Muscle of leg (tissue), 11 donors: ENCODE data around the gene ODC1. TPM values are rescaled to one million over a fixed set of nuclear protein-coding genes. Genes with fewer than 3 reads are reported as not detected.
"Not testable (repeated sequence)": the region's sequence is repeated elsewhere in the genome, so short reads cannot be mapped to it uniquely, and the experiment has no call there.

Experiments used
- DNase-seq: peaks from one replicate; pipeline ENCODE4 v3.0.0; 2013
- H3K27ac ChIP-seq: one replicate; pipeline ENCODE4 v1.5.1; 2013; ENCODE audit warnings: mild to moderate bottlenecking, low read length, control low read depth
- H3K27me3 ChIP-seq: one replicate; pipeline ENCODE4 v1.6.1; 2013; ENCODE audit warnings: low read length; ENCODE audit not compliant: control insufficient read depth, insufficient read depth
- H3K36me3 ChIP-seq: one replicate; pipeline ENCODE4 v1.6.1; 2013; ENCODE audit warnings: low read length; ENCODE audit not compliant: control insufficient read depth, insufficient read depth
- H3K4me1 ChIP-seq: one replicate; pipeline ENCODE4 v1.6.1; 2013; ENCODE audit warnings: low read length; ENCODE audit not compliant: control insufficient read depth, insufficient read depth
- H3K4me3 ChIP-seq: one replicate; pipeline ENCODE4 v1.5.1; 2013; ENCODE audit warnings: low read length, control low read depth
- H3K9me3 ChIP-seq: replicated peaks from 2 replicates; pipeline ENCODE4 v1.6.1; 2013; ENCODE audit warnings: low read depth, low read length; ENCODE audit not compliant: control insufficient read depth
- WGBS: methylation state at CpG from one replicate; pipeline ENCODE4 v1.1.5; 2013; ENCODE audit warnings: missing lambda C conversion rate; ENCODE audit not compliant: insufficient coverage; 5-methylcytosine and 5-hydroxymethylcytosine counted together
- polyA plus RNA-seq, 8 donors: library from polyadenylated mRNA; unstranded; fragments of 120-200 nt; gene quantifications; one replicate each; pipeline versions ENCODE4 v1.2.1 to v1.2.3, GENCODE V29; 2013; ENCODE audit warnings: inconsistent platforms in 1 of 8, low replicate concordance in 1 of 8; ENCODE audit not compliant: insufficient read length in 8 of 8, insufficient read depth in 1 of 8
- total RNA-seq: library from RNA; stranded (reverse); fragments of 120-200 nt; gene quantifications from one replicate; pipeline ENCODE4 v1.2.4, GENCODE V29; 2013

ODC1 gene
- total and polyA plus RNA-seq, 9 donors: 99.5 to 135 (median 116) TPM

DNA sequence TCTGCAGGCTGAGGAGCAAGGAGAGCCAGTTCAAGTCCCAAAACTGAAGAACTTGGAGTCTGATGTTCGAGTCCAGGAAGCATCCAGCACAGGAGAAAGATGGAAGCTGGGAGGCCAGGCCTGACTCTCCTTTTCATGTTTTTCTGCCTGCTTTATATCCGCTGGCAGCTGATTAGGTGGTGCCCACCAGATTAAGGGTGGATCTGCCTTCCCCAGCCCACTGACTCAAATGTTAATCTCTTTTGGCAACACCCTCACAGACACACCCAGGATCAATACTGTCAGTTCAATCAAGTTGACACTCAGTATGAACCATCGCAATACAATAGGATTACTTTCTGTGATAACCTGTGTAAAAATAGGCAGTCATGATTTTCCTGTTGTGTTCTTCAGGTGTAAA lies 9.1 kb upstream of the ODC1 start:
- DNase-seq, H3K27me3 ChIP-seq: not testable (repeated sequence)
- WGBS: 88% methylated on average over 2 of the region's 3 CpGs

DNA sequence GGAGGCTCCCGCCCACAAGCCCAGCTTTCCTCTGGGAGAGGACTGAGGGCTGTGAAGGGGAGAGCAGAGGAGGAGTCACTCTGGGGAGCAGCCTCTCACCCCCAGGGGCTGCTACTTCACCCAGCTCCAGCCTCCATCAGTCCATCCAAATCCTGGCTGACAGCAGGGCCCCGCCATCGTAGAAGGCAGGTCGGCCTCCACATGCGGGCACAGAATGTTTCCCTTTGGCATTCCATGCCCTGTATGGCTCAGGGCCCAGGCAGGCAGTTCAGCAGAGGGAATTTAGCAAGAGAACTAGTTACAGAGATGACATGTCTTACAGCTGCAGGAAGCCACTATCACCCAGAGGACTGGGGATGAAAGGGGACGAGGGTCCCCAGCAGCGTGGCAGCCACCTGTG lies 6.4 kb upstream of the ODC1 start:
- no peak overlapping the region for H3K27ac ChIP-seq

More for the DNA sequence above, 9.1 kb upstream of the ODC1 start:
- not testable (repeated sequence) for H3K9me3 ChIP-seq, H3K36me3 ChIP-seq, H3K27ac ChIP-seq, H3K4me3 ChIP-seq
- H3K4me1 ChIP-seq: peaks cover 22% of the 10 kb centered on the region

DNA sequence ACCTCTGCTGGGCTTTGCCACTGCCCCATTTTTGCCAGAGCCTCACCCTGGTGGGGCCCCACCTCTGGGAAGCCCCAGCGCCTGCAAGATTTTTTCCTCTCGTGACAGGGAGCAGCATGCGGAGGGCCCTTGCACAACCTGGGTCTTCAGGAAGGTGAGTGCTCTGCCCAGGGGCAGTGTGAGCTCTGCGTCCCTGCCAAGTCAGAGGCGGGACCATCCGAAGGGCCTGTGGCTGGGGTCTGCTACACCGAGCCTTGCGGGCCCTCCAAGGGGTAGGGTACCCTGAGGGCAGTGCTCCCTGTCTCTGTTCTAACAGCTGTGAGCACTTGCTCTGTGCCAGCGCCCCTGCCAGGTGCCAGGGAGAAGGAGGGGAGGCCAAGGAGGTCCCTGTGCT lies 5.8 kb upstream of the ODC1 start:
- Histone ChIP-seq H3K36me3 (no peaks in the 10 kb centered on the region), H3K9me3 (no peaks in the 10 kb centered on the region), H3K27ac (no peak overlapping the region), H3K4me1 (peaks cover 27% of the 10 kb centered on the region), H3K27me3 (no peaks in the 10 kb centered on the region), H3K4me3 (no peak overlapping the region)
- 75% methylated on average over 9 of the region's 9 CpGs for WGBS
- no peak for DNase-seq

More for the DNA sequence above, 6.4 kb upstream of the ODC1 start:
- Histone ChIP-seq H3K27me3 (no peaks in the 10 kb centered on the region), H3K9me3 (no peaks in the 10 kb centered on the region), H3K4me3 (no peak overlapping the region), H3K36me3 (no peaks in the 10 kb centered on the region), H3K4me1 (peaks cover 22% of the 10 kb centered on the region)
- no peak for DNase-seq
- WGBS: 85% methylated on average over 7 of the region's 7 CpGs

DNA sequence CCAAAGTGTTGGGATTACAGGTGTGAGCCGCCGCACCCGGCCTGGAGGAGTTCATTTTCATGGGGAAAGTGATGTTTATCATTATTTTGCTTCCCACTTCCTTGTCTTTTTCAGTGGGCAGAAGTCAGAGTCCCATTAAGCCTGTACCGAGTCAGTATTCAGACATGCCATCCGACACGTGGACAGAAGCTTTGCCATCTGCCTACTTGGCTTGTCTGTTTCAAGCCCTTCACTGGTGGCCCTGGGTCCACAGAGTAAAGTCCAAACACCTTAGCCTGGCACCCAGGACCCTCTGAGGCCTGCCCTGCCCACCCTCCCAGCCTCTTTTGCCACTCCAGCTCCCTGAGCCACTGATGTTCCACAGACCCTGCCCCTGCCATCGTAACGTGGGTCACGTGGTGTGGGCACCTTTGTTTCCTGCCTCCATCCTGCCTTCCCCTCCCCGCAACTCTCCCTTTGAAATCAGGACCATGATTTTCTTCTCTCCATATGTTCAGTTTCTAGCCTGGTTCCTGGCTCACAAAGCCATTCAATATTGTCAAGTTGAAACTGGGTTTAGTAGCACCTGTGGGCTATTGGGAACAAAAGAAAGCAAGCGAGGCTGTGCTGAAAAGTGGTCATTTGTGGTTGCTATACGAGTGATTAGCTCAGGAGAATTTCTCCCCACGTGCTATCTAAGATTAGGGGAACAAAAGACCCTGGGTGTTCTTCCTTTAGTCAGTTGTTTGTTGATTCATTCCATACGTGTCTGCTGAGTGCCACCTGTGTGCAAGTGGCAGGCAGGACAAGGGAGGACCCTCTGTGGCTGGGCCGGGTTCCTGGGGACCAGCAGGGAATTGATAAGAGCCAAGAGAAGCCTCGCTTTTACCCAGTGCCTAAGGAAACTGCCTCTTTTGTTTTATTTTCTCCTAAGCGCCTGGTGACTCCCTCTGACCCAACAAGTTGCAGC lies 5.1 kb upstream of the ODC1 start:
- 71% methylated on average over 11 of the region's 17 CpGs for WGBS
- H3K27ac ChIP-seq: no peak overlapping the region
- no peak overlapping the region for H3K4me3 ChIP-seq
- no peaks in the 10 kb centered on the region for H3K36me3 ChIP-seq
- H3K4me1 ChIP-seq: peaks cover 30% of the 10 kb centered on the region
- no peak for DNase-seq
- H3K9me3 ChIP-seq: no peaks in the 10 kb centered on the region
- H3K27me3 ChIP-seq: no peaks in the 10 kb centered on the region

DNA sequence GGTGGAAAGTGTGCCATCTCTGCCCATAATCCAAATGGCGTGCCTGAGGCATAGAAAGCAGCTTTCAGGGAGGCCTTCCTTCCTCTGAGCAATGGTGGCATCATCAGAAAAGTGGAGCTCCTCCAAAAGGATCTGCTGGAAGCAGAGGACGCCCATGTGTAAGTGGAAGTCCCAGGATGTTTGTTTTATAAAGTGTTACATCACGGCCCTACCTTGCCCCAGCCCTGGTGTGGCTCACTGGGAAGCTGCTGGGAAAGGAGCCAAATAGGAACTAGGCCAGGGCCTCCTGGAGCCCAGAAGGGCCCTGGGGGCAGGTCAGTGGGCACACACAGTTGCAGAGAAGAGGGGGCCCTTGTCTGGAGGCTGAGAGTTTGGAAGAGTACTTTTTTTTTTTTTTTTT lies 4.2 kb upstream of the ODC1 start:
- Histone ChIP-seq H3K4me1 (peaks cover 25% of the 10 kb centered on the region), H3K27me3 (no peaks in the 10 kb centered on the region), H3K27ac (no peak overlapping the region)

DNA sequence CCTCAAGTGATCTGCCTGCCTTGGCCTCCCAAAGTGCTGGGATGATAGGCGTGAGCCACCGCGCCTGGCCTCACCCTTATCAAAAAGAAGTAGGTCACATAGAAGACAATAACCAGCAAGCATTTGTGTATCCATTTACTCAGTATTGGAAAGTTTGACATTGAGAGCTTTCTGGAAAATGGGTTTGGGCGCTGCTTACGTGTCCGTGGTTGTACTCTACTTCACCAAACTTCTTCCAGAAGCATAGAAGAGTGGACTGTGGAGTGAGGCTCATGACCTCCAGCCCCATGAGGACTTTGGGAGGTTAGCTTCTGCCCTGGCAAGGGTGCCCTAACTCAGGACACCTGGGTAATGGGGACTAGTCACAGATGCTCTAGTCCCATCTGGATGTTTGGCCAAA lies 3.7 kb upstream of the ODC1 start:
- no peak overlapping the region for H3K4me3 ChIP-seq
- no peaks in the 10 kb centered on the region for H3K9me3 ChIP-seq
- no peak for DNase-seq
- no CpG with 5 or more reads among the region's 6 CpGs for WGBS
- peaks cover 25% of the 10 kb centered on the region for H3K4me1 ChIP-seq
- no peak overlapping the region for H3K27ac ChIP-seq
- H3K27me3 ChIP-seq: no peaks in the 10 kb centered on the region
- no peaks in the 10 kb centered on the region for H3K36me3 ChIP-seq

More for the DNA sequence above, 4.2 kb upstream of the ODC1 start:
- 70% methylated on average over 2 of the region's 3 CpGs for WGBS
- no peaks in the 10 kb centered on the region for H3K9me3 ChIP-seq
- H3K4me3 ChIP-seq: no peak overlapping the region
- no peaks in the 10 kb centered on the region for H3K36me3 ChIP-seq
- no peak for DNase-seq

DNA sequence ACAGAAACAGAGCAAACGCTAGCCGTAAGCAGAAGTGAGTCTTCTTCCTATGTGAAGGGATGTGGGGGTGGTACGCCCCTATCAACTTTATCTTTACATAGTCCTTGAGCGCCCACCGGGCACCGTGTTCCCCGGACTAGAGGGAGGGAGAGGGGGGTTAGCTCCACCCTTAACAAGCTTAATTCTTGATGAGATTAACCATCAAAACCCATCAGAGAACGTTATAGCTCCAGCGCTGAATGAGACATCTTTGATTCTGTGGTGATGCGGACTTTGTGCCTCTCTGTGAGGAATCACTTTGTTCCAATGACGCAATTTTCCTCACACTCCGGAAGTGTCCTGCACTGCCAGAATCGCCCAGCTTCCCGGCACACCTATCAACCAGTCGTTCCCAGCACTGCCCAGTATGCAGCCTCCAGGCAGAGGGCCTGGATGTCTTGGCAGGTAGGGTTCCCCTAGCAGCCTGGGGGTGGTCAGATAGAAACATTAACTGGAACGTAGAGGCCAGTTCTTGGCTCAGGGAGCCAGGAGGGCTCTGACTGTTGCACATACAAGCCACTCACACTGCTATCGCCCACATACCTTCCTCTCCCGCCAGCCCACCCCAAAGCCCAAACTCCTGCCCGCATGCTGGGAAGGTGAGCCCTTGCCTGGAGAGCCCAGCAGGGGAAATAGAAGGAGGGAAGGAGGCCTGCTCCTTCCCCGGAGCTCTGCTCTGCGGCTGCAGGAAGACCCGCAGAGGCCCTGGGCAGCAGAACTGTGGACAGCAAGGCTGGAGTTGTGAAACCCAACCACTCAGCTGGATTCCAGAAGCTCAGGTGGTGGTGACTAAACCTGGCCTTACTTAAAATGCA lies 1.9 kb upstream of the ODC1 start:
- Histone ChIP-seq H3K4me3 (no peak overlapping the region), H3K4me1 (peaks cover 34% of the 10 kb centered on the region), H3K27me3 (no peaks in the 10 kb centered on the region), H3K9me3 (no peaks in the 10 kb centered on the region), H3K27ac (no peak overlapping the region), H3K36me3 (no peaks in the 10 kb centered on the region)
- 89% methylated on average over 10 of the region's 22 CpGs for WGBS
- DNase-seq: no peak

DNA sequence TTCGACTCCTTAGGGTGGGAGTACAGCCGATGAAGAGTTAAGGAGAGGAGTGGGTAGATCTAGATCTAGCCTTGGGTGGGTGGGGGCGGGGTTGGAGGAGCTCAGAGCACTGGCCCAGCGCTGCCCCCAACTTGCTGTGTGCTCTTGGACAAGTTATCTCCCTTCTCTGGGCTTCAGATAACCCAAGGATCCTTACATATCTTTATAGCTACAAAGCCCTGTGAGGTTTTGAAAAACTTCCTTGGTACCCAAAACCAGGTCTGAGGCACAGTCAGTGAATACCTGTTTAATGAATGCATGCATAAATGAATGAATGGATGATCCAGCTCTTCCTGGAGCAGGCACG lies 1.3 kb upstream of the ODC1 start:
- peaks cover 3% of the 10 kb centered on the region for H3K36me3 ChIP-seq
- H3K9me3 ChIP-seq: no peaks in the 10 kb centered on the region
- no peak overlapping the region for H3K4me3 ChIP-seq
- 63% methylated on average over 2 of the region's 5 CpGs for WGBS
- no peaks in the 10 kb centered on the region for H3K27me3 ChIP-seq
- DNase-seq: no peak
- H3K4me1 ChIP-seq: peaks cover 31% of the 10 kb centered on the region
- H3K27ac ChIP-seq: no peak overlapping the region

DNA sequence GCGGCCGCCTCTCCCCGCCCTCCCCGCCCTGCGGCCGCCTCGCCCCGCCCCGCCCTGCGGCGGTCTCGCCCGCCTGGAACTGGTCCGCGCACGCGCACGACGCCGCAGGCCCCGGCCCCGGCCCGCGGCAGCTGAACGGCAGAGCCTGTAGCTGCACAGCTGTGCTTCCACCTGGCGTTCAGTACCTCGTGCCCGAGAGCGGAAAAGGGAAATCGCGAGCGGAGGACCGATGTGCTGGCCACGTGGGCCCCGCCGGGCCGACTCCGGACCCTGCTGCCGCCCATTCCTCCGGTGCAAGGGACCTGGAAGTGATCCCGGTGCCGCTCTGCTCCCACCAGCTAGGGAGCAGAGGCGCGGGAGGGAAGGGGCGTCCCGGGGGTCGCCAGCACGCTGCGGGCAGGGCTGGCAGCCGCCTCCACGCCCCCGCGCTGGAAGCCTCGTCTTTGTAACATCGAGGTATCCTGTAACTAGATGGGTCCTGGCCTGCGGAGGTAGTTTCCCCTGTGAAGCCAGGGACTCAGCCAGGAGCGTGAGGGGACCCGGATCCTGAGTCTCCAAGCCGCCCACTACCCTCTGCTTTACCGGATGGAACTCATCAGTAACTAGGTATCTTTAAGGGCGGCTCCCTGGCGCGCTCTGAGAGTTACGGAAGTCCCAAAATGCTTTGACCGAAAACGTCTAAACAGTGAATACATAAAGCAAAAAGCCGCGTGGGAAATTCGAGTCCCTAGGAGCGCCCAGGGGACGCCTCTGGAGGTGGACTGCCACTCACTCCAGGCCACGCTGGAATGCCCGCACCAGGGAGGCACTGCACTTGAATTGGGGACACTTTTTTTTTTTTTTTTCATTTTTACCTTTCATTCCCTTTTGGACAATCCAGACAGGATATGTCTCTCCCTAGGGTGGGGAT lies 704 bp upstream of the ODC1 start:
- under 1% methylated on average over 61 of the region's 73 CpGs for WGBS
- Histone ChIP-seq H3K27me3 (no peaks in the 10 kb centered on the region), H3K4me1 (peaks cover 24% of the 10 kb centered on the region), H3K27ac (peak overlapping the region; percentile 88), H3K9me3 (no peaks in the 10 kb centered on the region), H3K4me3 (peak overlapping the region; percentile 64), H3K36me3 (peaks cover 10% of the 10 kb centered on the region)
- DNase-seq: peak; percentile 60
